Vagina (tissue), 2 donors: ENCODE data around the gene BET1L. TPM values are rescaled to one million over a fixed set of nuclear protein-coding genes. Genes with fewer than 3 reads are reported as not detected.

Experiments
- DNase-seq, 2 donors: peaks; one replicate each; pipeline ENCODE4 v3.0.0-alpha.2; 2017; ENCODE audit errors: extremely low spot score in 2 of 2
- H3K27ac ChIP-seq: fragments of 200-600 bp; sonication (generic); one replicate; pipeline ENCODE4 v1.5.1; 2019
- H3K27me3 ChIP-seq: fragments of 200-600 bp; sonication (generic); one replicate; pipeline ENCODE4 v1.5.1; 2019
- H3K36me3 ChIP-seq, 2 donors: fragments of 200-600 bp; sonication (generic); one replicate each; pipeline ENCODE4 v1.5.1; 2017 to 2019
- H3K4me1 ChIP-seq: fragments of 200-600 bp; sonication (generic); one replicate; pipeline ENCODE4 v1.5.1; 2019
- H3K4me3 ChIP-seq, 2 donors: fragments of 200-600 bp; sonication (generic); 1 replicate in 1 of 2; 2 replicates in 1 of 2; pipeline ENCODE4 v1.5.1; 2016 to 2019
- H3K9me3 ChIP-seq: fragments of 200-600 bp; sonication (generic); one replicate; pipeline ENCODE4 v1.5.1; 2019
- CTCF ChIP-seq, 3 experiments: fragments of 450-650 bp in 2 of 3; fragments of 200-600 bp in 1 of 3; sonication (generic) in 1 of 3; IDR thresholded peaks; one replicate each; pipeline ENCODE4 v1.5.1; 2017 to 2019; ENCODE audit warnings: antibody characterized with exemption in 3 of 3, mild to moderate bottlenecking in 2 of 3, moderate library complexity in 2 of 3
- POLR2A ChIP-seq, 2 donors: fragments of 450-650 bp; IDR thresholded peaks; one replicate each; pipeline ENCODE4 v1.6.1; 2017; ENCODE audit warnings: antibody characterized with exemption in 2 of 2, mild to moderate bottlenecking in 2 of 2, moderate library complexity in 2 of 2
- POLR2AphosphoS5 ChIP-seq, 2 donors: sonication (generic); formaldehyde crosslinking; IDR thresholded peaks; one replicate each; pipeline ENCODE4 v1.9.0; 2017; ENCODE audit warnings: antibody characterized with exemption in 2 of 2, mild to moderate bottlenecking in 2 of 2, low read depth in 1 of 2; ENCODE audit not compliant: insufficient read depth in 1 of 2
- intact Hi-C: fragments of 100-400 bp; cut with DNase I; formaldehyde crosslinking; loops from one replicate; pipeline ENCODE4 v1.15.1; 2023
- total RNA-seq: library from RNA; depleted of rRNA; stranded (reverse); fragments of >200 nt; gene quantifications from one replicate; pipeline ENCODE4 v1.2.3, GENCODE V29; 2016

Gene BET1L
- total RNA-seq, 1 donor from 2014 or later, result 26.5 TPM

- Histone ChIP-seq H3K4me1 (peaks cover 31% of the 10 kb centered on the region), H3K27ac (no peak overlapping the region), H3K9me3 (no peaks in the 10 kb centered on the region), H3K27me3 (no peaks in the 10 kb centered on the region), H3K36me3 (peaks cover 0 to 62% of the 10 kb centered on the region in 2 donors), H3K4me3 (no peak overlapping the region)
- intact Hi-C loops, result no loop called here
- DNase-seq, result no peak
- TF ChIP-seq POLR2AphosphoS5 (IDR thresholded peaks at IDR 0.05; ENCODE audit: insufficient read depth in 1 of 2, low read depth in 1 of 2) (no peak), CTCF (IDR thresholded peaks at IDR 0.05) (no peak), POLR2A (IDR thresholded peaks at IDR 0.05) (no peak)
These were observed 4.1 kb upstream of the BET1L start for GRCh38 chr11:211295-211694.

- Histone ChIP-seq H3K36me3 (peaks cover 0 to 62% of the 10 kb centered on the region in 2 donors), H3K27me3 (no peaks in the 10 kb centered on the region), H3K27ac (no peak overlapping the region), H3K9me3 (no peaks in the 10 kb centered on the region), H3K4me3 (no peak overlapping the region), H3K4me1 (peaks cover 36% of the 10 kb centered on the region)
- intact Hi-C loops, result no loop called here
- TF ChIP-seq CTCF (IDR thresholded peaks at IDR 0.05) (no peak), POLR2AphosphoS5 (IDR thresholded peaks at IDR 0.05; ENCODE audit: insufficient read depth in 1 of 2, low read depth in 1 of 2) (no peak), POLR2A (IDR thresholded peaks at IDR 0.05) (no peak)
- no peak for DNase-seq
These were observed 3.6 kb upstream of the BET1L start for GRCh38 chr11:210803-211180.

GRCh38 chr11:210122-210802 is 3.1 kb upstream of the BET1L start:
- Histone ChIP-seq H3K4me1 (peaks cover 41% of the 10 kb centered on the region), H3K9me3 (no peaks in the 10 kb centered on the region), H3K27ac (peak overlapping the region; percentile 97), H3K4me3 (peak overlapping the region; percentile 81 to 96), H3K27me3 (no peaks in the 10 kb centered on the region), H3K36me3 (peaks cover 0 to 59% of the 10 kb centered on the region in 2 donors)
- intact Hi-C loops, result no loop called here
- DNase-seq, result no peak
- TF ChIP-seq POLR2AphosphoS5 (IDR thresholded peaks at IDR 0.05; ENCODE audit: insufficient read depth in 1 of 2, low read depth in 1 of 2), result no peak
- TF ChIP-seq POLR2A (IDR thresholded peaks at IDR 0.05), result no peak

GRCh38 chr11:209275-210121 is 2.3 kb upstream of the BET1L start:
- Histone ChIP-seq H3K4me1 (peaks cover 49% of the 10 kb centered on the region), H3K27me3 (no peaks in the 10 kb centered on the region), H3K4me3 (peak overlapping the region; percentile 81 to 96), H3K27ac (peak overlapping the region; percentile 97), H3K36me3 (peaks cover 0 to 59% of the 10 kb centered on the region in 2 donors), H3K9me3 (no peaks in the 10 kb centered on the region)
- TF ChIP-seq CTCF (IDR thresholded peaks at IDR 0.05) (no peak), POLR2A (IDR thresholded peaks at IDR 0.05) (no peak), POLR2AphosphoS5 (IDR thresholded peaks at IDR 0.05; ENCODE audit: insufficient read depth in 1 of 2, low read depth in 1 of 2) (no peak)
- no peak for DNase-seq
- intact Hi-C loops, result loop anchor here (5.0 kb wide), 1 partner anchor 148 kb away; no protein-coding TSS in a partner anchor

GRCh38 chr11:208917-209260 is 1.7 kb upstream of the BET1L start:
- intact Hi-C loops, result loop anchor here (5.0 kb wide), 1 partner anchor 148 kb away; no protein-coding TSS in a partner anchor
- H3K9me3 ChIP-seq, result no peaks in the 10 kb centered on the region
- TF ChIP-seq POLR2AphosphoS5 (IDR thresholded peaks at IDR 0.05; ENCODE audit: insufficient read depth in 1 of 2, low read depth in 1 of 2) (no peak), CTCF (IDR thresholded peaks at IDR 0.05) (no peak), POLR2A (IDR thresholded peaks at IDR 0.05) (no peak)
- peaks cover 55% of the 10 kb centered on the region for H3K4me1 ChIP-seq
- H3K27me3 ChIP-seq, result no peaks in the 10 kb centered on the region
- no peak for DNase-seq
- peaks cover 0 to 59% of the 10 kb centered on the region in 2 donors for H3K36me3 ChIP-seq
- H3K4me3 ChIP-seq, result peak overlapping the region; percentile 81 to 96
- peak overlapping the region; percentile 97 for H3K27ac ChIP-seq
